GM18907 (cell line): ENCODE measurements around the gene SLC6A16.
"Not testable (repeated sequence)": the region's sequence is repeated elsewhere in the genome, so short reads cannot be mapped to it uniquely, and the experiment has no call there.

Experiments
- ATAC-seq: cut with Tn5 transposase; IDR thresholded peaks from one replicate; pipeline ENCODE4 v1.9.1; 2021; ENCODE audit warnings: mild to moderate bottlenecking, moderate library complexity; ENCODE audit not compliant: unreplicated experiment

SLC6A16 gene

DNA sequence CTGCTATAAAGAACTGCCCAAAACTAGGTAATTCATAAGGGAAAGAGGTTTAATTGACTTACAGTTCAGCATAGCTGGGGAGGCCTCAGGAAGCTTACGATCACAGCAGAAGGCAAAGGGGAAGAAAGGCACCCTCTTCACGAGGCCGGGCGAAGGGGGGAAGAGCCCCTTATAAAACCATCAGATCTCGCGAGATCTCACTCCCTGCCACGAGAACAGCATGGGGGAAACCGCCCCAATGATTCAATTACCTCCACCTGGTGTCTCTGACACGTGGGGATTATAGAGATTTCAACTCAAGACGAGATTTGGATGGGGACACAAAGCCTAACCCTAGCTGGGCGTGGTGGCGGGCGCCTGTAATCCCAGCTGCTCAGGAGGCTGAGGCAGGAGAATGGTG is 42.8 kb downstream of the SLC6A16 start:
- ATAC-seq = no peak

DNA sequence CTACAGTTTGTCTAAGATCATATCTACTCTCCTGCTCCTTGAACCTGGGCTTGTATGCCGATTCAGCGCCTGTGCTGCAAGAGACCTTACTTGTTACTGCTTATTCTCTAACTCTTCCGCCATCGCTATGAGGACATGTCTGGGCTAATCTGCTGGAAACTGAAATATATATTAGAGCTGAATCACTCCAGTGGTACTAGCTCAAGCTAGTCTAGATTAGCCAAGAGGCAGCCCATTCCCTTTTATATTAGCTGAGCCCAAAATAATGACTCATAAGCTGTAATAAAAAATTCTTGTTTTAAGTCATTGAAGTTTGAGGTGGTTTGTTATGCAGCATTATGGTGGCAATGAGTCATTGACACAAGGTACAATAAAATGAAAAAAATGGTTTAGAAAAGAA is 52.8 kb downstream of the SLC6A16 start:
- no peak for ATAC-seq

- no peak for ATAC-seq
Measured at GRCh38 chr19:49271080-49271753, 53.8 kb downstream of the SLC6A16 start.

- ATAC-seq = not testable (repeated sequence)
Measured at GRCh38 chr19:49266409-49266808, 58.6 kb downstream of the SLC6A16 start.

DNA sequence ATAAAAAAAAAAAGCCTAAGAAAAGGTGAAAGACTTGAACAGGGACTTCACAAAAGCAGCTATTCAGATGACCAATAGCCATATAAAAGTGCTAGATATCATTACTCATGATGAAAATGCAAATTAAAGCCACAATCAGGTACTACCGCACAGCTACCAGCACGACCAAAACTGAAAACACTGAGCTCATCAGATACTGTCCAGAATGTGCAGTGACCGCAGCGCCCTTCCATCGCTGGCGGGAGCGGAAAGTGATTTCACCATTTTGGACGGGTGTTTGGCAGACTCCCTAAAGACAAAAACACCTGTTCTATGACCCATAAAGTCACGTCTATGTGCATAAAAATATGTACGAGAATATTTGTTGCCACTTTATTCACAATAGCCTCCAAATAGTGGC is 60.7 kb downstream of the SLC6A16 start:
- no peak for ATAC-seq

DNA sequence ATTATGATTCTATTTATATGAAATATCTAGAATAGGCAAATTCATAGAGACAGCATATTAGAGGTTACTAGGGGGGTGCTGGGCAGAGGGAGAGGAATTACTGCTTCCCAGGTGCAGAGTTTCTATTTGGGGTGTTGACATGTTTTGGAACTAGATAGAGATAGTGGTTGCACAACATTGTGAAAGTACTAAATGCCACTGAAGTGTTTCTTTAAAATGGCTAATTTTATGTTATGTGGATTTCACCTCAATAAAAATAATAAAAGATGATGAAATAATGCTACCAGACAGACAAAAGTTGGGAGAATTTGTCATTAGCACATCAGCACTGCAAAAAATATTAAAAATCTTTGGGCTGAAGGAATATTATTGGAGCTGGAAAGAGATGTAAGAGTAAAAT is 63.4 kb downstream of the SLC6A16 start:
- no peak for ATAC-seq

- no peak for ATAC-seq
Measured at GRCh38 chr19:49256691-49257090, 68.3 kb downstream of the SLC6A16 start.

- no peak for ATAC-seq
Measured at GRCh38 chr19:49255674-49256073, 69.3 kb downstream of the SLC6A16 start.

DNA sequence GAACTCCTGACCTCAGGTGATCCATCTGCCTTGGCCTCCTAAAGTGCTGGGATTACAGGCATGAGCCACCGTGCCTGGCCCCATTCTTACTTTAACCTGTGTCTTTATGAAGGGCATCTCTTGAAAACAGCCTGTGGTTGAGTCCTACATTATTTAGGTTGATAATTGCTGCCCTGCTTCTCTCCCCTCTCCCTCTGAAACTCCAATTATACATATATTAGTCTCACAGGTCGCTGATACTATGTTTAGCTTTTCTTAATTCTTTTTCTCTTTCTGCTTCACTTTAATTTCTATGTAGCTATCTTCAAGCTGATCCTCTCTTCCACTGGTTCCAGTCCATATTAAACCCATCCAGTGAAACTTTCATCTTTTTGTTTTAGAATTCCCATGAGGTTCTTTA is 75.1 kb downstream of the SLC6A16 start:
- no peak for ATAC-seq

DNA sequence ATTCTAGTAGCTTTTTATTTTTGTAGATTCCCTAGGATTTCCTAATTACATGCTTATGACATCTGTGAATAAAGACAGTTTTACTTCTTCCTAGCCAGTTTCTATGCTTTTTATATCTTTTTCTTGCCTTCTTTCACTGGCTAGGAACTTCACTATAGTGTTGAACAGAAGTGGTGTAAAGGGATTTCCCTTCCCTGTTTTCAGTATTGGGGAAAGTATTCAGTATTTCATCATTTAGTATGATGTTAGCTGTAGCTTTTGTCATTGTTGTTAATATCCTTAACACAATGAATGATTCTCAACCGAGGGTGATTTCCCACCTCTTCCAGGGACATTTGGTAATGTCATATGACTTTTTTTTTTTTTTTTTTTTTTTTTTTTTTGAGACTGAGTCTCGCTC is 77.3 kb downstream of the SLC6A16 start:
- ATAC-seq = no peak

GRCh38 chr19:49244256-49244655 is 80.7 kb downstream of the SLC6A16 start:
- ATAC-seq = no peak

- ATAC-seq = no peak
Measured at GRCh38 chr19:49243726-49244125, 81.3 kb downstream of the SLC6A16 start.

- no peak for ATAC-seq
Measured at GRCh38 chr19:49243129-49243528, 81.9 kb downstream of the SLC6A16 start.

DNA sequence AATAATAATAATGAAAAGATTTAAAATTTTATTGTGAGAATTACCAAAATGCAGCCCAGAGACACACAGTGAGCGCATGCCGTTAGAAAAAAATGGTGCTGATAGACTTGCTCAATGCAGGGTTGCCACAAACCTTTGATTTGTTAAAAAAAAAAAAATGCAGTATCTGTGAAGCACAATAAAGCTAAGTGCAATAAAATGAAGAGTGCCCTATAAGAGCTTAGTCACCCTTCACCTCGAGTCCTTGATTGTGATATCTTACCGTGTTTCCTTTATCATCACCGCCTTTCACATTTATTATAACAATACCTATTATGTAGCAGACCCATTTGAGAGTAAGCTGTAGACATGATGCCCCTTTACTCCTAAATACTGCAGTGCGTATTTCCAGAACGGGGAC is 83.2 kb downstream of the SLC6A16 start:
- no peak for ATAC-seq
